Measurements from ENCODE around the gene GABBR2. TPM values are rescaled to one million over a fixed set of nuclear protein-coding genes. Genes with fewer than 3 reads are reported as not detected.

Gene GABBR2
- total and polyA plus RNA-seq, 12 donors: 0.17 to 9.0 (median 3.7) TPM

DNA sequence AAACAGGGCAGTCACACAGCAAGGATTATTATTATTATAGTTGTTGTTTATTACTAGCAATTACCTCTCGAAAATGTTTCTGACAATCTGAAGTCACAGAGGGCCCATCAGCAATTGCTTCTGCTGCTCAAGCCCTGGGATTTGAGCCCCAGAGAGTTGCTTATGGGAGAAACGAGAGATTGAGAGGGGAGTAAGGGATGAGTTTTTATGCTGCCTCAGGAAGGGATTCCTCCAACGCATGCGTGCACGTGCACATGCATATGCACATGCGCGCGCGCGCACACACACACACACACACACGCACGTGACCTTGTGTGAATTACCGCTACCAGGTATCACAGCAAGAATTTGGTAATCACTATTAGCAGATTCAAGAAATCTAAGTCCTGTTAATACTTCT lies 264.1 kb downstream of the GABBR2 start:
- Histone ChIP-seq H3K4me1 (replicated peaks in 1 of 2) (no peaks in the 10 kb centered on the region), H3K27ac (no peak overlapping the region), H3K4me3 (no peak overlapping the region), H3K36me3 (replicated peaks in 1 of 2) (no peaks in the 10 kb centered on the region), H3K9me3 (replicated peaks in 1 of 3) (no peaks in the 10 kb centered on the region), H3K27me3 (no peaks in the 10 kb centered on the region)
- WGBS, 4 donors: 83 to 92% (median 86%) methylated on average over 13 of the region's 13 CpGs
- TF ChIP-seq, protein P1, sequence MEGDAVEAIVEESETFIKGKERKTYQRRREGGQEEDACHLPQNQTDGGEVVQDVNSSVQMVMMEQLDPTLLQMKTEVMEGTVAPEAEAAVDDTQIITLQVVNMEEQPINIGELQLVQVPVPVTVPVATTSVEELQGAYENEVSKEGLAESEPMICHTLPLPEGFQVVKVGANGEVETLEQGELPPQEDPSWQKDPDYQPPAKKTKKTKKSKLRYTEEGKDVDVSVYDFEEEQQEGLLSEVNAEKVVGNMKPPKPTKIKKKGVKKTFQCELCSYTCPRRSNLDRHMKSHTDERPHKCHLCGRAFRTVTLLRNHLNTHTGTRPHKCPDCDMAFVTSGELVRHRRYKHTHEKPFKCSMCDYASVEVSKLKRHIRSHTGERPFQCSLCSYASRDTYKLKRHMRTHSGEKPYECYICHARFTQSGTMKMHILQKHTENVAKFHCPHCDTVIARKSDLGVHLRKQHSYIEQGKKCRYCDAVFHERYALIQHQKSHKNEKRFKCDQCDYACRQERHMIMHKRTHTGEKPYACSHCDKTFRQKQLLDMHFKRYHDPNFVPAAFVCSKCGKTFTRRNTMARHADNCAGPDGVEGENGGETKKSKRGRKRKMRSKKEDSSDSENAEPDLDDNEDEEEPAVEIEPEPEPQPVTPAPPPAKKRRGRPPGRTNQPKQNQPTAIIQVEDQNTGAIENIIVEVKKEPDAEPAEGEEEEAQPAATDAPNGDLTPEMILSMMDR (IDR thresholded peaks at IDR 0.05): no peak
- TF ChIP-seq POLR2A (IDR thresholded peaks at IDR 0.05): no peak
- intact Hi-C loops (cut with DNase I): no loop called here
- DNase-seq: no peak

GRCh38 chr9:98442541-98442940 lies 266.2 kb downstream of the GABBR2 start:
- Histone ChIP-seq H3K4me1 (replicated peaks in 1 of 2) (no peaks in the 10 kb centered on the region), H3K9me3 (replicated peaks in 1 of 3) (no peaks in the 10 kb centered on the region), H3K4me3 (no peak overlapping the region), H3K27me3 (no peaks in the 10 kb centered on the region), H3K27ac (no peak overlapping the region), H3K36me3 (replicated peaks in 1 of 2) (no peaks in the 10 kb centered on the region)
- no peak for DNase-seq
- 64 to 71% (median 67%) methylated on average over 2 of the region's 2 CpGs for WGBS, 4 donors
- intact Hi-C loops (cut with DNase I): no loop called here
- TF ChIP-seq, protein P1 (IDR thresholded peaks at IDR 0.05): no peak
- TF ChIP-seq POLR2A (IDR thresholded peaks at IDR 0.05): no peak

DNA sequence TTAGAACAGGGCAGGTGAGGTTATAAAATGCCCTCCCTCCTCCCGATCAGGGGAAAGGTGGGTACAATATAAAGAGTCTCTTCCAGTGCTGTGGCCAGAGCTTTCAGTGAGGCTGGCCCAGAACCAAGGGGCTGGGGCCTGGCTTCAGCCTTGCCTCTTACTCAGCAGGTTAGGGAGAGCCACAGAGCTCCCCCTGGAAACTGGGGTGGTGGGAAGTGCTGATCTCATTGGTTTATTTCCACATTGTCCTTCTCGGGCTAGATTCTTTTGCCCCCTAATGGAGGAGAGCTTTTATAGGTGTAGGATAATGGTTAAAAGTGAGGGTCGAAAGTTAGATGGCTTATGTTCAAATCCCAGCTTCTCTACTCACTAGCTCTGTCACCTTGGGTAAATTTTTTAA lies 266.6 kb downstream of the GABBR2 start:
- TF ChIP-seq, protein P1 (IDR thresholded peaks at IDR 0.05): no peak
- no peak for TF ChIP-seq POLR2A (IDR thresholded peaks at IDR 0.05)
- WGBS, 4 donors: 50 to 72% (median 64%) methylated on average over 3 of the region's 3 CpGs
- H3K4me1 ChIP-seq (replicated peaks in 1 of 2): no peaks in the 10 kb centered on the region
- H3K27me3 ChIP-seq: no peaks in the 10 kb centered on the region
- no peak overlapping the region for H3K4me3 ChIP-seq
- H3K9me3 ChIP-seq (replicated peaks in 1 of 3): no peaks in the 10 kb centered on the region
- intact Hi-C loops (cut with DNase I): no loop called here
- DNase-seq: no peak
- H3K36me3 ChIP-seq (replicated peaks in 1 of 2): no peaks in the 10 kb centered on the region
- no peak overlapping the region for H3K27ac ChIP-seq

DNA sequence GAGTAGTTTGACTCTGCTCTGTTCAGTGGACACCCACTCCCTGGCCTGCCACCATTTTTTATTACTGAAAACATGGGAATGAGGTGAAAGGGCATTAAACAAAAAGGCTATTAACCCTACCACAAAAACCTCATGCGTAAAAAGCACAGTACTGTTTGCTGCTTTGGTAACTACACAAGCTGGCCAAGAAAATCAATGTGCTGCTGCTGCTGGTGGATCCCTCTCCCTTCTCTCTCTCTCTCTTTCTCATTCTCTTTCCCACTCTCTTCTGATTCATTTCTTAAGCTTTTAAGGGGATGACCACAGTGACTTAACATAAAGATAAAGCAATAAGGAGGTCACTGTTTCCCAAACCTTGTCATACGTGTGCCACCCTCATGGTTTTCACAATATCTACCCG lies 270.1 kb downstream of the GABBR2 start:
- no peak for DNase-seq
- Histone ChIP-seq H3K27ac (no peak overlapping the region), H3K4me1 (replicated peaks in 1 of 2) (no peaks in the 10 kb centered on the region), H3K9me3 (replicated peaks in 1 of 3) (no peaks in the 10 kb centered on the region), H3K4me3 (no peak overlapping the region), H3K27me3 (no peaks in the 10 kb centered on the region), H3K36me3 (replicated peaks in 1 of 2) (no peaks in the 10 kb centered on the region)
- intact Hi-C loops (cut with DNase I): no loop called here
- WGBS, 4 donors: 74 to 87% (median 79%) methylated on average over 3 of the region's 3 CpGs
- no peak for TF ChIP-seq POLR2A (IDR thresholded peaks at IDR 0.05)
- TF ChIP-seq, protein P1 (IDR thresholded peaks at IDR 0.05): no peak

Data from adrenal gland (tissue), 12 donors.